GM21723 (cell line): Measurements from ENCODE around the gene BRIP1.
"Not testable (repeated sequence)": the region's sequence is repeated elsewhere in the genome, so short reads cannot be mapped to it uniquely, and the experiment has no call there.

Source experiments
- ATAC-seq: cut with Tn5 transposase; IDR thresholded peaks from one replicate; pipeline ENCODE4 v1.9.1; 2021; ENCODE audit warnings: mild to moderate bottlenecking, moderate library complexity; ENCODE audit not compliant: unreplicated experiment

The BRIP1 gene

DNA sequence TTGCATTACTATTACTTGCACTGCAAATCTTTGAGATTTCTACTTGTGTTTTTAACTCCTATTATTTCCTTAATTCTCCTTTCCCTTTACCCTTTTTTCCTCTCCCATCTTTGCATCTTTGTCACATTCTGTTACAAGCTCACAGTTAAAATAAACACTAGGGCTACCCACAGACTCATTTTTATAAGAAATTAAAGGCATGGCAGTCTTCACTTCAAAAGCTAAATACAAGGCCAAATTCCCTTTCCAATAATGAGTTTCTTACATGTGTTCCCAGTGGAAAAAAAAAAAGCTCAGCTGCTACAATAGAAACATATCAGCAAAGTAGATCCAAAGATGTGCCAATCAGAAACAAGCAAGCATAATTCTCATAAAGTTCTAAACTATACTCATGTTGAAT is 3.7 kb upstream of the BRIP1 start:
- no peak for ATAC-seq

DNA sequence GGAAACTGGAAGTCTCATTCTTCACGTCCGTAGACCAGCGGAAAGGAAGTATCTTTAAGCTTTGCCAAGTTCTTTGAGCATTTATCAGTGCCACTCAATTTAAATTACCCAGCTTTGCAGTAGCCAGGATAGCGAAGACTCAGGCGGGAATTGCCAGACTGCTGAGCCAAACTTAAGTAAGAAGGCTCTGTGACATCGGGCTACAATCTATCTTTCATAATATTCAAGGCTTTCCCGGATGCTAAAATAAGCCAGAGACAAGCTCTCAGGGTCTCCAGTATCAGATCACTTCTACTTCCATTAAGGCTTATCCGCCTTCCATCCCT is 436 bp upstream of the BRIP1 start:
- ATAC-seq, result peak; percentile 17

DNA sequence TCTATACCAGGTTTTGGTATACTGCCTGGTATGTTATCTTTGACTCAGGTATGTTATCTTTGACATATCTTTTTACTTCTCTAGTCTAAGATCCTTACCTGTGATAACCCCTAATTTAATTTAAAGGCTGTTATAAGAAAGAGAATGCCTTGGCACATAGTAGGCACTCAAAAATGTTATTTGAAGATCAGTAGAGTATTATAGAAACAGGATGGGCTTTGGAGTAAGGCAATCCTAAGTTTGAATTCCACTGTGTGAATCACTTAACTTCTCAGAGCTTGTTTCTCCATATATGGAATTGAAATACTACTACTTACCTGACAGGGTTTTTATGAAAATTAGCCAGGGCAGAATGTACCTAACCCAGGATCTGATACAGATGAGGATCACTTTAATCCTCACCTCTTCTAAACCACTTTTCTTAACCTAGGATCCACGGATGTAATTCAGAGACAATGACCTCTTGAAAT is 1.2 kb downstream of the BRIP1 start:
- no peak for ATAC-seq

DNA sequence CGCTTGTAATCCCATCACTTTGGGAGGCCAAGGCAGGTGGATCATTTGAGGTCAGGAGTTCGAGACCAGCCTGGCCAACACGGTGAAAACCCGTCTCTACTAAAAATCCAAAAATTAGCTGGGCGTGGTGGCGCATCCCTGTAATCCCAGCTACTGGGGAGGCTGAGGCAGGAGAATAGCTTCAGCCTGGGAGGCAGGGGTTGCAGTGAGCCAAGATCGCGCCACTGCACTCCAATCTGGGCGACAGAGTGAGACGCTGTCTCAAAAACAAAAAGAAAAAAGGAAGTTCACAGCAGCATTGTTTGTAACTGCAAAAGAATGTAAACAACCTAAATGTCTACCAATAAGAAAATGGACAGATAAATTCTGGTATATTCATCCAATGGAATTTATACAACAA is 2.9 kb downstream of the BRIP1 start:
- not testable (repeated sequence) for ATAC-seq

DNA sequence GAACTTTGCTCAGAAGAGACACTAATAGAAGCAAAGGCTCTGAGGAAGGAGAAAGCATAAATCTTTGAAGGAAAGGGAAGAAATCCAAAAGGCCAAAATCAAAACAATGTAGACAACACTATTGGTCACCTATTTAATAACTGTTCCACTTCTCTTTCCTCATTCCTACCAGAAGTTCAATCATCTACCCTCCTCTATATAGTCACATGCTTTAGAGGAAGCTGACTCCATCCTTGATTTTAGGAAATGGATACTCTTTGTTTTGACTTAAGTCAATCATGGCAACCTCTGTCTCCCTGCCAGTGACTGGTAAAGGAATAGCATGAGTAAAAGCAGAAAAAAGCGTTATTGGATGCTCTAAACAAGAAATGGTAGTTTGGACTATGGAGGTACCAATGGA is 7.3 kb downstream of the BRIP1 start:
- ATAC-seq, result no peak

DNA sequence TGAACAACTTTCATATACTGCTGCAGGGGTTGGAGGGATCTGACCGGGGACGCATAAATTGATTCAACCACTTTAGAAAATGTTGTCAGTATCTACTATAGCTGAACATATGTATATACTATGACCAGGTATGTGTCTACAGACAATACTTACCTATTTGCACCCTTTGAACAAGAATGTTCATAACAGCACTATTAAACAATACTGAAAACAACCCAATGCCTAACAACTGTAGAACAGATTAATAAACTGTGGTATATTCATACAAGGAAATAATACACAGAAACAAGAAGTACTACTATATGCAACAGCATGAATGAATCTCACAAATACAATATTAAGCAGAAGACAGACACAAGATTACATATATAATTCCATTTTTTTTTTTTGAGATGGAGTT is 10.5 kb downstream of the BRIP1 start:
- ATAC-seq, result no peak

DNA sequence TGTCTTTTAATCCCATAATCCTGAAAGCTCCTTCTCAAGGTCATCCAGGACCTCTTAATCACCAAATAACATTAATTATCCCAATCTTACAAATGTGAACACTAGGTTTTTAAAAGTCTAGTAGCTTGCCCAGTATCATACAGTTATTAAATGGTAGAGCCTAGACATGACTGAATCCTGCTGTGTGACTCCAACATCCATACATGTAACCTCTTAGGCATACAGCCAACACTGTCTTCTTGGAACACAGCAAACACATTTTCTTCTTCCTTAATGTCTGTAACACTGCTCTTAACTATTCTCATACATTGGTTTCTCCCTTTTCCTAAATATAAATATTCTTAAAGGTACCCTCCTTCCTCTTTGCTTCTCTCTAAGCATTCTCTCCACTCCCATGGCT is 13.7 kb downstream of the BRIP1 start:
- no peak for ATAC-seq

DNA sequence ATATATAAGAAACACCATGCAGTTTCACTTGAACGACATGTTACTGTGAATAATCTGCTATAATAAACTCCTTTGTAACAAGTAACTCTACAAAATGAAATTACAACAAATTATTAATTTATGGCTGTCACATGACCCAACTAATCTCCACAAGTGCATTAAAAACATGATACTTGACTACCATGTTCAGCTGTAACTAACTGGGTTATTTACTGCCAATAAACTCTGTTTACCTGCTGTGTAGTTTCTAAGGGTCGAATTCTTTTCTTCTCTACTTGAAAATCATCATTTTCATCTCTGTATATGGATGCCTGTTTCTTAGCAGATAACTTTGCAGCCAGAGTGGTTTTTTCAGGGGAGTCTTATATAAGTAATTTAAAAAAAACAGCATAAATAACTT is 14.4 kb downstream of the BRIP1 start:
- ATAC-seq, result no peak

DNA sequence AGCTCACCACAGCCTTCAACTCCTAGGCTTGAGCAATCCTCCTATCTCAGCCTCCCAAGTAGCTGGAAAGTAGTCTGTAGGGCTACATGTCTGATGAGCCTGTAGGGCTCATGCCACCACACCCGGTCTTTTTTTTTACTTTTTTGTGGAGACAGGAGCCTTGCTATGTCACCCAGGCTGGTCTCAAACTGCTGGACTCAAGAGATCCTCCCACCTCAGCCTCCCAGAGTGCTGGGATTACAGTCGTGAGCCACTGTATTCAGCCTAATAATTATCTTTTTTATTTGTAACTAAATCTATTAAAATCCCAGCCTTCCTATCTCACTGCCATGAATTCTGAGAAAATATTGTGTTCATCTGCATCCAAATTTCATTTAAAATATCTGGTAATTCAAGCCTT is 15.1 kb downstream of the BRIP1 start:
- no peak for ATAC-seq

DNA sequence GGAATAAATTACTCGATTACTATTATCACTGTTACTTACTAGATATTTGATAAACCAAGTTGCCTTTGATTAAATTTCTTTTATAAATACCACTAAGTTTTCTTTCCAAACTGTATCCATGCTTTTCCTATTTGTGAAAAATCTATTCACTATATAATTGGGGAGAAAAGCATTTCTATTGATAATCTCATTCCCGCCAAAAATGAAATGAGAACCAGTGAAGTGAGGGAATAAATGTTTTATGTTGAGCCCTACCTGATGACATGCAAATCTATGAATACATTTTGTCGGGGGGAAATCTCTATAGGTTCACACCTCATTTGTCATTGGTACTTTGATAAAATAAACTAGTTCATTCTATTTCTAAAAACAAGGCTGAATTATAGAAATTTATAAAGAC is 15.7 kb downstream of the BRIP1 start:
- ATAC-seq, result no peak

DNA sequence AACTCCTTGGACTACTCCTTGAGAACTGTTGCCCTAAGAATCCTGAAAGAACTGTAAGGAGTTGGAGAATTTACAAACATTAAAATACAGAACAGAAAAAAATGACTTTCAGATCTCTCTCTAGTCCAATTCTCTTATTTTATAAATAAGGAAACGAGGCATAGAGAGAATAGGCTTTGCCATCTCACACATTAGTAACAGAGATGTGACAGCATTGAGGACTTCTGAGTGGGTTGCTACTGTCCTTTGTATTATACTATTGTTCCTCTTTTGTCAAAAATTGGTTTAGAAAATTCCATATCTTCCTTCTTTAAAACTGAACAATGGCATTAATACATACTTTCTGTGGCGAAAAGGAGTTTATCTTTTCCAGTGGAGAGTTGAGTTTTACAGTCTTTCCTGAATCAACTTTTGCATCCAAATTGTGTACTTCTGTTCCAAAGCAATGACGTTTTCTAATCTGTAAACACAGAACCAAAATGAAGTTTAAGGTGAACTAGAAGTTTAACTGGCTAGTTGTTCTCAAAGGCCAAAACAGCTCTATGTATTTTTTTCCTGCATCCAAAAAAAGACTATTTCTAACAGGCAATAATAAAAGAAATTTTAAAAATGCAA is 16.5 kb downstream of the BRIP1 start:
- ATAC-seq, result no peak

DNA sequence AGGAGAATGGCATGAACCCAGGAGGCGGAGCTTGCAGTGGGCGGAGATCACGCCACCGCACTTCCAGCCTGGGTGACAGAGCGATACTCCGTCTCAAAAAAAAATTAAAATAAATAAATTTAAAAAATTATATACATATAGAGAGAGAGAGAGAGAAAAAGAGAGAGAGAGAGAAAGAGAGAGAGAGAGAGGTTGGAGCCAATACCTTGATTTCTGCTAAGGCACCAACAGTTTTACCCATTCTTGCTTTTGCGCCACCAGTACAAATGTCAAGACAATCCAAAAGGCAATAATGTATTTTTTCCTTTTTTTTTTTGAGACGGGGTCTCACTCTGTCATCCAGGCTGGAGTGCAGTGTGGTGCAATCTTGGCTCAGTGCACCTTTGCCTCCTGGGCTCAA is 17.2 kb downstream of the BRIP1 start:
- no peak for ATAC-seq

DNA sequence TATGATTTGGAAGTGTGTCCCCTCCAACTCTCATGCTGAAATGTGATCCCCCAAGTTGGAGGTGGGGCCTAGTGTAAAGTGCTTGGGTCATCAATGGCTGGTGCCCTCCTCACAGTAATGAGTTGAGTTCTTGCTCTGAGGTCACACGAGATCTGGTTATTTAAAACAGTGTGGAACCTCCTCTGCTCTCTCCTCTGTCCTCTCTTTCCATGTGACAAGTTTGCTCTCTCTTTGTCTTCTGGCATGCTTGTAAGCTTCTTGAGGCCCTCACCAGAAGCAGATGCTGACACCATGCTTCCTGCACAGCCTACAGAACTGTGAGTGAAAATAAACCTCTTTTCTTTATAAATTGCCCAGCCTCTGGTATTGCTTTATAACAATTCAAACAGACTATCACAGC is 19.9 kb downstream of the BRIP1 start:
- ATAC-seq, result no peak

DNA sequence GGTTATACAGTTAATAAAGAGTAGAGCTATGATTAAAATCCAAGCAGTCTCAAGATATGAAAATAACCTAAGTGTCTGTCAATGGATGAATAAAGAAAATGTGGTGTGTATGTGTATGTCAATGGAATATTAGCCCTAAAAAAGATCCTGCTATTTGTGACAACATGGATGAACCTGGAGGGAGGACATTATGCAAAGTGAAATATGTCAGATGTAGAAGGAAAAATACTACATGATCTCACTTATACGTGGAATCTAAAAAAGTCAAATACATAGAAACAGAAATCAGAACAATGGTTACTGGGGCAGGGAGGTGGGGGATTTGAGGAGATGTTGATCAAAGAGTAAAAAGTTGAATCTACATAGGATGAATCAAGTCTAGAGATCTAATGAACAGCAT is 20.4 kb downstream of the BRIP1 start:
- ATAC-seq, result no peak

DNA sequence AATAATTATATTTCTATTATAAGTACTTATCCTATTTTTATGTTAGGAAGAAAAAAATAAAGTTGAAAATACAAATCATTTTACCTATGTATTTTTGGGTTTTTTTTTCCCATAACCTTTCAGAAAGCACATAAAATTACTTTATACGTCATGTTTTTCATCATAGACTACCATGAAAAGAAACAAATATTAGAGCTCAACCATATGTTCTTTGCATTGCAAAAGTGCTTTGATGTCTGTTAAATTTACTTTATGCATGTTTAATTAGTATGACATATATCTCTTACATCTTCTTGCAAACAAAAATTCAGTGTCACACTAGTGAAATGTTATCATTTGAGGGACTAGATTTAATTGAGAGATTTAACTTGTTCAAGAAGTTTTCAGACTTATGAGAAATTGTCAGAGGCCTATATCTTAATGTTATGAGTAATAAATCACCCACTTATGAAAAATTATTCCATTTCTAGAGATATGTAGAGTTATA is 24.0 kb downstream of the BRIP1 start:
- no peak for ATAC-seq

DNA sequence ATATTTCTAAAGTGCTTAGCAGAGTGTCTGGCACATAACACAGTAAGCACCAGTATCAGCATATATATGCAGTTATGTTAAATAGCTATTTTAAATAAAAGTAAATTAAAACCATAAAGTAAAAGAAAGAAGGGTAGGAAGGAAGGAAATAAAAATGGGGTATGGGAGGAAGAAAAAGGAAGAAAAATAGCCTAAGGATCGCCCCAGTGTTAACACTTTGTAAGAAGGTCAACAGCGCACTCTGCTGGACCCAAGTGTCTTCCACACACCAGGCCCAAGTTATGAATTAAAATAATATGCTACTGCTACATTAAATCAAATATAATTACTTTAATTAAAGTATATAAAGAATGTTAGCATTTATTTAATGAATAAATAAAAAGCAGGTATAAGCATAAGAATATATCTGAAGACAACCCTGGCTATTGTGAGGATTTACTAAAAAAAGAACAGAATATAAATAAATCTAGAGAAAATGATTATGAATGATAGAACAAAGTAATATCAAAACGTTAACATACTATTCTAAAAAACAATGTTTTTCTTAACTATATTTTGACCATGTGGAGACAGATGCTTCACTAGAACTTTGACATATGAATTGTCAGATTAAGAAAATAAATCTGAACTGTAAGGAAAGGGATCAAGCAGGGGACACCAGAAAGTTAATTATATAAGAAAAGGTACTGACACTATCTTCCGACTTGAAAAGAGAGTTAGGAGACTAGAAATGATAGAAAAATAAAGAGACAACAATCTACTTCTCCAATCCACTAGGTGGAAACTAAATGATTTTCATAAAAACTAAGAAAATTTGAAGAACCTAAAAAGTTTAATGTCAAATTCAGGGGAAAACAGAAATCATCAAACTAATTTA is 25.9 kb downstream of the BRIP1 start:
- ATAC-seq, result peak; percentile 62

DNA sequence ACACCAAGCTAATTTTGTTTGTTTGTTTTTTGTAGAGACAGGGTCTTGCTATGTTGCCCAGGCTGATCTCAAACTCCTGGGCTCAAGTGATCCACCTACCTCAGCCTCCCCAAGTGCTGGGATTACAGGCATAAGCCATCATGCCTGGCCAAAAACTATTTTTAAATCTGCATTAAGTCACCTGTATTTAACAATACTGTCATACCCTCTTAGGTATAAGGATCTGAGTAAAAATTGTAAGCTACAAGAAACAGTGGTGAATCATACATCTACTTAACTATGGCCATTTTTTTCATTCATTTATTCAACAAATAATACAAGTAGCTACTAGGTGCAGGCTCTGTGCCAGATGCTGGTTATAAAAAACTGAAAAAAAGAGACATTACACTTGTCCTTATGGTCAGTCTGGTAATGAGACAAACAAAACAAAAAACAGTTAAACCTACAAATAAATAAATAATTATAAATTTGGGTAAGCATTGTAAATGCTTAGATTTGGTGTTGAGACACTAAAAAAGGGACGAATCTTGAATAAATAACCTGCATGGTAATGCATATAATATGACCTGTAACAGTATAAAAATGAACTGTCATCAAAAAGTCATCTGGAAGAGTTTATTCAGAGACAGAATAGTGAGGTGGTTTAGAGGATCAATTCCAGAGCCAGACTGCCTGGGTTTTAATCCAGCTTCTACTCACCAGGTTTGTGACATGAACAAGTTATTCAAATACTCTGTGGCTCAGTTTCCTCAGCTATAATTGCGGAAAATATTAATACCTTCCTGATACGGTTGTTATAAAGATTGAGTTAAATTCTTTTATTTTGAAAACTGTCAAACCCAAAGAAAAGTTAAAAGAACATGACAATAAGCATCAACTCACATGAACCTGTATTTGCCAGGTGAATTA is 26.8 kb downstream of the BRIP1 start:
- no peak for ATAC-seq

DNA sequence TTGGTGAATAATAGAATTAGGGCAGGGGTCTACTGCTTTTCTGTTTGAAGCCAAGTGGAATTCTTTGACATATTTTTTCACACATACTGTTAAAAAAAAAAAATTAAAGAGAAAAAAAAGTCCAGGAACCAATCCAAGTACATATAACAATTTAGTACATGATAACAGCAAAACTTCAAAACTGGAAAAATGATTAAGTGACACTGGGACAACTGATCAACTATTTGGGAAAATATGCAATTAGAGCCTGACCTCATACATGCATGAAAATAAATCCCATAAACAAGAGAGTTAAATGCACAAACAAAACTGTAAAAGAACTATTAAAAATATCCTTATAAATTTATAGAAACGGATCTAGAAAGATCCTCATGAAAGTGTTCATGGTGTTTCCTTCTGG is 27.7 kb downstream of the BRIP1 start:
- no peak for ATAC-seq

DNA sequence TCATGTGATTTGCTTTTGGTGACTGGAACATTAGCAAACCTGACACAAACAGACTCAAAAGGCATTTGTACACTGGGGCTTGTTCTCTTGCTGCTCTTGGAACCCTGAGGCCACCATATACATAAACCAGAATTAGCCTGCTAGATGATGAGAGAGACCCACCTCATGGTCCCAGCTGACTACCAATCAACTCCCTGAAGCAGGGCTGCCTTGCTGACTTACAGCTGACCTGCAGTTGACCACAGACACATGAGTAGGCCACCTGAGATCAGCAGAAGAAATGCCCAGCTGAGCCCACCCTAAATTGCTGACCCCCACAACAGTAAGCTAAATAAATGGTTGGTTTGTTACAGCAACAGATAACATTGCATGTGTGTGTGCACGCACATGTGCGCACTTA is 28.7 kb downstream of the BRIP1 start:
- no peak for ATAC-seq

DNA sequence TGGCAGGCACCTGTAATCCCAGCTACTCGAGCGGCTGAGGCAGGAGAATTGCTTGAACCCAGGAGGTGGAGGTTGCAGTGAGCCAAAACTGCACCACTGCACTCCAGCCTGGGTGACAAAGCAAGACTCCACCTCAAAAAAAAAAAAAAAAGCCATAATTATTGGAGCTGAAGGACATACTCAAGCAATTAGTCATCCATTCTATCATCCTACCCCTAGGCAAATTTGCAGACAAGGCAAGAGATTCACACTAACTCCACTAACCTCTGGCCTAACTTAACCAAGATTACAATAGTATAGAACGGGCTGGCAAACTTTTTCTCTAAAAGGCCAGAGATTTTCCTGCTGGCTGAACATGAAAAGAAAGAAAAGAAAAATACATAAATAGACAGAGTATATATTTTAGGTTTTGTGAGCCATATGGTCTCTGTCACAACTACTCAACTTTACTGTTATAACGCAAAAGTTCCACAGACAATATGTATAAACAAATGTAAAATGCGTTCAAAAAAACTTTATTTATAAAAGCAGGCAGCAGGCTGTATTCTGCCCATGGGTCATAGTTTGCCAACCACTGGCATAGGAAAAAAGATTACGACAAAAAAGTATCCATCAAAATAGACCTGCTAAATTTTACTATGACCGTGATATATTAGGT is 29.7 kb downstream of the BRIP1 start:
- ATAC-seq, result no peak

DNA sequence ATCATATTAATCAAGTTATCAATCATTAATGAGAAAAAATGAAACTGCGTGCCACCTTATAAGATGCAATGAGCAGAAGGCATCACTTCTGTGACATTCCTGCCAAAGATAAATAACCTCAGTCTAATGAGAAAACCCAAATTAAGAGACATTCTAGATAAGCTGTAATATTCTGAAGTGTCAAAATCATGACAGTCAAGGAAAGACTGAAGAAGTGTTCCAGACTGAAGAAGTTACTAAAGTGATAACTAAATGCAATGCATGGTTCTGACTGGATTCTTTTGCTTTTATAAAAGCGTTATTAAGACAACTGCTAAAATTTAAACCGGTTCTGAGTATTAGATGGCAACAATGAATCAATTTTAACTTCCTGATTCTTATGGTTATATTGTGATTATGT is 30.9 kb downstream of the BRIP1 start:
- no peak for ATAC-seq
